ENCODE results near the gene CCR5. TPM values are rescaled to one million over a fixed set of nuclear protein-coding genes. Genes with fewer than 3 reads are reported as not detected.
"Not testable (repeated sequence)": the region's sequence is repeated elsewhere in the genome, so short reads cannot be mapped to it uniquely, and the experiment has no call there.

The CCR5 gene
- total RNA-seq, 3 donors from 2014 or later (not counting 1 experiment from before 2014, with no cell fraction given): 0.59 to 7.6 (median 1.0) TPM

DNA sequence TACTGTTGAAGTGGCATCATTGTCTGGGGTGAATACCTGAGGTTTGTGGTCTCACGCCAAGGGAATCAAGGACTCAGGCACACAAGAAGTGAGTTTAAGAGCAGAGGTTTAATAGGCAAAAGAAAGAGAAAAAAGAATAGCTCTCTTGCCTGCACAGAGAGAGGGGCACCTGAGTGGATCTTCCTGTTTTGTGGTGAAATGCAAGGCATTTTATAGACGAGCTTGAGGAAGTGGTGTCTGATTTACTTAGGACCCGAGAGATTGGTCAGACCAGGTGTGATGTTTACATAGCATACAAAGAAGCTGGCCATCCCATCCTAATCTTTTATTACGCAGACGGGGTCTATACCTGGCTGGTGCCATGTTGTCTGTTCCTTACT is 13.2 kb downstream of the CCR5 start:
- H3K27ac ChIP-seq (ENCODE audit: low read length): no peak overlapping the region
- Mint-ChIP-seq H3K4me3 (no peak overlapping the region), H3K27ac (peak overlapping the region in 1 of 2 donors; percentile 22), H3K27me3 (ENCODE audit: low read depth in 2 of 2) (peaks cover 0 to 3% of the 10 kb centered on the region in 2 donors), H3K9me3 (no peaks in the 10 kb centered on the region), H3K4me1 (peaks cover 17 to 26% of the 10 kb centered on the region in 2 donors), H3K36me3 (no peaks in the 10 kb centered on the region)
- intact Hi-C loops (cut with micrococcal nuclease): no loop called here
- no peak for ATAC-seq
- TF ChIP-seq, protein P1, sequence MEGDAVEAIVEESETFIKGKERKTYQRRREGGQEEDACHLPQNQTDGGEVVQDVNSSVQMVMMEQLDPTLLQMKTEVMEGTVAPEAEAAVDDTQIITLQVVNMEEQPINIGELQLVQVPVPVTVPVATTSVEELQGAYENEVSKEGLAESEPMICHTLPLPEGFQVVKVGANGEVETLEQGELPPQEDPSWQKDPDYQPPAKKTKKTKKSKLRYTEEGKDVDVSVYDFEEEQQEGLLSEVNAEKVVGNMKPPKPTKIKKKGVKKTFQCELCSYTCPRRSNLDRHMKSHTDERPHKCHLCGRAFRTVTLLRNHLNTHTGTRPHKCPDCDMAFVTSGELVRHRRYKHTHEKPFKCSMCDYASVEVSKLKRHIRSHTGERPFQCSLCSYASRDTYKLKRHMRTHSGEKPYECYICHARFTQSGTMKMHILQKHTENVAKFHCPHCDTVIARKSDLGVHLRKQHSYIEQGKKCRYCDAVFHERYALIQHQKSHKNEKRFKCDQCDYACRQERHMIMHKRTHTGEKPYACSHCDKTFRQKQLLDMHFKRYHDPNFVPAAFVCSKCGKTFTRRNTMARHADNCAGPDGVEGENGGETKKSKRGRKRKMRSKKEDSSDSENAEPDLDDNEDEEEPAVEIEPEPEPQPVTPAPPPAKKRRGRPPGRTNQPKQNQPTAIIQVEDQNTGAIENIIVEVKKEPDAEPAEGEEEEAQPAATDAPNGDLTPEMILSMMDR (IDR thresholded peaks at IDR 0.05): no peak
- H3K4me3 ChIP-seq (ENCODE audit: low read length): no peak overlapping the region
- peaks cover 29% of the 10 kb centered on the region for H3K4me1 ChIP-seq (ENCODE audit: control insufficient read depth, insufficient read depth, low read length)
- WGBS (ENCODE audit: insufficient coverage): 14% methylated on average over 5 of the region's 5 CpGs
- H3K9me3 ChIP-seq (ENCODE audit: control insufficient read depth, insufficient read depth, low read length): no peaks in the 10 kb centered on the region
- H3K36me3 ChIP-seq (ENCODE audit: control insufficient read depth, insufficient read depth, low read length): no peaks in the 10 kb centered on the region
- no peak for DNase-seq
- no peaks in the 10 kb centered on the region for H3K27me3 ChIP-seq (ENCODE audit: control insufficient read depth, insufficient read depth, low read length)

DNA sequence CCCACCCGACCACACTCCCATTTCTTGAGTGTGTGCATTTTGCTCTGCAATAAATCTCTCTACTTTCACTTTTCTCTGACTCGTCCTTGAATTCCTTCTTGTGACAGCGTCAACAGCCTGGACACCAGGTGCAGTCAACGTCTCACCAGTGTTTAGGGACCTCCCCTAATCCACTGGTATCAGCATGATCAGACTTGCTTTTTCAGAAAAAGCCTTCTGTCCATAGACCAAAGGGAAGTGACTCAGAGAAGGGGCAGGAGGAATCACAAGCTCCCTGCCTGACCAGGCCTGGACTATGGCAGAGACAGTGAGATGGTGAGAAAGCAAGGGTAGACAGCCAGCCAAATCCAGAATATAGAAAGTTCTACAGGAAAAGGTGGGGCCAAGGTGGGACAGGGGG is 15.5 kb downstream of the CCR5 start:
- Mint-ChIP-seq H3K27me3 (ENCODE audit: low read depth in 2 of 2) (peaks cover 0 to 3% of the 10 kb centered on the region in 2 donors), H3K27ac (no peak overlapping the region), H3K36me3 (no peaks in the 10 kb centered on the region), H3K9me3 (no peaks in the 10 kb centered on the region), H3K4me3 (no peak overlapping the region), H3K4me1 (peaks cover 9 to 19% of the 10 kb centered on the region in 2 donors)
- TF ChIP-seq, protein P1 (IDR thresholded peaks at IDR 0.05): no peak
- WGBS (ENCODE audit: insufficient coverage): 27% methylated on average over 4 of the region's 4 CpGs
- ATAC-seq (no peak), DNase-seq (no peak)
- Histone ChIP-seq H3K4me3 (ENCODE audit: low read length) (no peak overlapping the region), H3K27ac (ENCODE audit: low read length) (no peak overlapping the region), H3K36me3 (ENCODE audit: control insufficient read depth, insufficient read depth, low read length) (no peaks in the 10 kb centered on the region), H3K9me3 (ENCODE audit: control insufficient read depth, insufficient read depth, low read length) (no peaks in the 10 kb centered on the region), H3K4me1 (ENCODE audit: control insufficient read depth, insufficient read depth, low read length) (peaks cover 18% of the 10 kb centered on the region), H3K27me3 (ENCODE audit: control insufficient read depth, insufficient read depth, low read length) (no peaks in the 10 kb centered on the region)
- intact Hi-C loops (cut with micrococcal nuclease): no loop called here

DNA sequence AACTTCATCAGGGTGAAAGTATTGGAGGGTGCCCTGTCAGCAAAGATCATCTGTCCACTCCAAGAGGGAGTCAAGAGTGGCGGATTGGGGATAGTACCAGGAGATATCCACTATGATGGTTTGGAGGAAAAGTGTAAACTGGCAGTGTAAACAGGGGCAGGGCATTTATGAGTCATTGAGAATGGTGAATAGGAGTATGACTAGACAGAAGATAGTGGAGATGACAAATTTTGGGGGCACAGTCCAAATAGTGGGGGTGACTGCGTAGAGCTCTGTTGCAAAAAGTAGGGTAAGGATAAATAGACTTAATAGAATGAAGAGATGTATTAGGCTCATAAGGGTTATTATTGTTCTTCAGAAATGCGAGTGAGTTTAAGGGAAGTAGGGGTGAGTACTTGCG is 18.1 kb downstream of the CCR5 start:
- WGBS (ENCODE audit: insufficient coverage): 95% methylated on average over 4 of the region's 4 CpGs
- H3K4me3 ChIP-seq (ENCODE audit: low read length); H3K27ac ChIP-seq (ENCODE audit: low read length); H3K4me1 Mint-ChIP-seq; intact Hi-C loops (cut with micrococcal nuclease); H3K4me3 Mint-ChIP-seq; H3K27ac Mint-ChIP-seq; H3K27me3 ChIP-seq (ENCODE audit: control insufficient read depth, insufficient read depth, low read length); H3K9me3 ChIP-seq (ENCODE audit: control insufficient read depth, insufficient read depth, low read length); H3K36me3 ChIP-seq (ENCODE audit: control insufficient read depth, insufficient read depth, low read length); H3K4me1 ChIP-seq (ENCODE audit: control insufficient read depth, insufficient read depth, low read length); ATAC-seq; H3K36me3 Mint-ChIP-seq; H3K27me3 Mint-ChIP-seq (ENCODE audit: low read depth in 2 of 2); H3K9me3 Mint-ChIP-seq; DNase-seq: not testable (repeated sequence)

DNA sequence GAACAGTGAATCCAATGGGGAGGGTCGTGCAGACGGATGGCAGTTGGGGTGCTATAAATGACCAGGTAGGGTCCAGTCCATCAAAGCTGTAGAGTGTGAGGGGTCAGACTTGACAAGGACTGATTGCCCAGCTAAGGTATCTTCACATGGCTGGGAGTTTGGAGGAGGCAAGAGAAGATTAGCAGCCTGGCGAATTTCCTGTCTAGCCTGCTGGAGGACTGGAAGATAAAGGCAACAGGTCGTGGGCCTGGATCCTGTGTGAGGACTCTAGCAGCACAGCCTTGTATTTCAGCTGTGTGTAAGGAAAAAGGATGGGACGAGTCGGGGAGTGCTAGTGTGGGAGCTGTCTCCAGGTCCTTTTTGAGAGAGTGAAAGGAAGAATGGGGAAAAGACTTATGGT is 18.6 kb downstream of the CCR5 start:
- 86% methylated on average over 6 of the region's 6 CpGs for WGBS (ENCODE audit: insufficient coverage)
- TF ChIP-seq, protein P1 (IDR thresholded peaks at IDR 0.05): no peak
- ATAC-seq: no peak
- H3K4me3 ChIP-seq (ENCODE audit: low read length): no peak overlapping the region
- no peaks in the 10 kb centered on the region for H3K36me3 ChIP-seq (ENCODE audit: control insufficient read depth, insufficient read depth, low read length)
- Mint-ChIP-seq H3K27ac (no peak overlapping the region), H3K36me3 (no peaks in the 10 kb centered on the region), H3K27me3 (ENCODE audit: low read depth in 2 of 2) (peaks cover 0 to 3% of the 10 kb centered on the region in 2 donors), H3K4me3 (no peak overlapping the region), H3K4me1 (peaks cover 0 to 5% of the 10 kb centered on the region in 2 donors), H3K9me3 (no peaks in the 10 kb centered on the region)
- no peak for DNase-seq
- H3K27ac ChIP-seq (ENCODE audit: low read length): no peak overlapping the region
- H3K9me3 ChIP-seq (ENCODE audit: control insufficient read depth, insufficient read depth, low read length): no peaks in the 10 kb centered on the region
- peaks cover 2% of the 10 kb centered on the region for H3K4me1 ChIP-seq (ENCODE audit: control insufficient read depth, insufficient read depth, low read length)
- intact Hi-C loops (cut with micrococcal nuclease): no loop called here
- no peaks in the 10 kb centered on the region for H3K27me3 ChIP-seq (ENCODE audit: control insufficient read depth, insufficient read depth, low read length)

DNA sequence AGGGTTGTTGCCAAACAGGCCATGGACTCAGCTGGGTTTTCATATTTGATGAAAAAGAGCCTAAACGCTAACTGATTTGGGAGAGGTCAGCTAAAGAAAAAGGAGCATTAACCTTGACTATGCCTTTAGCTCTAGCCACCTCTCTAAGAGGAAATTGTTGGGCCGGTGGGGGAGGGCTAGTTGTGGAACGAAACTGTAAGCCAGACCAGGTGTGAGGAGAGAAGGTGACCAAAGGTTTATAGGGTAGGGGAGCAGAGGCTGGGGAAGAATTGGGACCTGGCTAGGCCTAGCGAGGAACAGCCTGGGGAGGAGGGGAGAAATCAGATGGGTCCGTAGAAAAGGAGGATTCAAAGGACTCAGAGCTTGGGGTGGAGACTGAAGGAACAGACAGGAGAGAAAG is 20.8 kb downstream of the CCR5 start:
- H3K36me3 Mint-ChIP-seq; H3K27ac Mint-ChIP-seq; H3K4me3 Mint-ChIP-seq; H3K27me3 Mint-ChIP-seq (ENCODE audit: low read depth in 2 of 2); H3K36me3 ChIP-seq (ENCODE audit: control insufficient read depth, insufficient read depth, low read length); H3K9me3 Mint-ChIP-seq; H3K9me3 ChIP-seq (ENCODE audit: control insufficient read depth, insufficient read depth, low read length); intact Hi-C loops (cut with micrococcal nuclease); DNase-seq; H3K27ac ChIP-seq (ENCODE audit: low read length); H3K27me3 ChIP-seq (ENCODE audit: control insufficient read depth, insufficient read depth, low read length); H3K4me3 ChIP-seq (ENCODE audit: low read length); ATAC-seq: not testable (repeated sequence)
- H3K4me1 Mint-ChIP-seq: peaks cover 5 to 10% of the 10 kb centered on the region in 2 donors
- WGBS (ENCODE audit: insufficient coverage): 91% methylated on average over 5 of the region's 5 CpGs
- H3K4me1 ChIP-seq (ENCODE audit: control insufficient read depth, insufficient read depth, low read length): peaks cover 12% of the 10 kb centered on the region
